Ovary (tissue), 3 donors: ENCODE measurements around the gene ZMIZ1.

ENCODE experiments used
- CTCF ChIP-seq, 3 donors: fragments of 450-650 bp in 2 of 3; fragments of 200-600 bp in 1 of 3; IDR thresholded peaks; one replicate each; pipeline versions ENCODE4 v1.5.1 to v1.8.0; 2016 to 2022; ENCODE audit warnings: antibody characterized with exemption in 3 of 3, mild to moderate bottlenecking in 1 of 3
- EP300 ChIP-seq: sonication (generic); formaldehyde crosslinking; IDR thresholded peaks from one replicate; pipeline ENCODE4 v1.6.1; 2017; ENCODE audit warnings: antibody characterized with exemption
- donor health status: DM: no; HTN: no; CAD: no.

GRCh38 chr10:79047875-79048638 is 20.7 kb upstream of the ZMIZ1 start:
- no peak for TF ChIP-seq CTCF (IDR thresholded peaks at IDR 0.05)
- no peak for TF ChIP-seq EP300
